Activated T-cell treated with anti-CD3 and anti-CD28 coated beads for 48 hours (primary cell): Measurements from ENCODE around the gene TRMT10C.
A peak's percentile ranks its signal among the peaks of the same experiment; 100 is the strongest.
"Not testable (repeated sequence)": the region's sequence is repeated elsewhere in the genome, so short reads cannot be mapped to it uniquely, and the experiment has no call there.

ENCODE experiments used
- DNase-seq: peaks from one replicate; pipeline ENCODE4 v3.0.0-alpha.2; 2020; ENCODE audit warnings: low read depth

The TRMT10C gene

DNA sequence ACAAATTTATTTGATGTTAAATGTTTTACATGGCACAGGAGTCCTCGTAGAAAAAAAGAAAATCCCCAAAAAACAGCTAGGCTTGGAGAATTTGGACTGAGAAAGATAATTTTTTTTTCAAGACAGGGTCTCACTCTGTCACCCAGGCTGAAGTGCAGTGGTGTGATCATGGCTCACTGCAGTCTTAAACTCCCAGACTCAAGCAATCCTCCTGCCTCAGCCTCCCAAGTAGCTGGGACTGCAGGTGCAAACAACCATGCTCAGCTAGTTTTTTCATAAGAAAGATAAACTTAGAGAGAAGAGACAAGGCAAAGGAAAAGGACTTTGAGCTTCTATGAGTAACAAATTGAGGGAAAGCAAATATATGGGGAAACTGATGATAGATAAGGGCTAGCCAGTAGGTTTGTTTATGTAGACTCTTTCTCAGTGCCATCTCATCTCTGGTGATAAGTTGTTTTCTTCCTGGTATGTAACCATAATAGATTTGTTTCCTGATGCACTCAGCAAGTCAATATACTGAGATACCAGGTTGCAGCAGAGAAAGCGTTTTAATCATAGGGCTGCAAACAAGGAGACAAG, 13.1 kb upstream of the TRMT10C start:
- DNase-seq = no peak

- DNase-seq = no peak
Observed at GRCh38 chr3:101549473-101549872, 12.2 kb upstream of the TRMT10C start.

GRCh38 chr3:101551359-101552081, 10.1 kb upstream of the TRMT10C start:
- not testable (repeated sequence) for DNase-seq

- DNase-seq = not testable (repeated sequence)
Observed at GRCh38 chr3:101553381-101553780, 8.3 kb upstream of the TRMT10C start.

GRCh38 chr3:101556064-101556463, 5.6 kb upstream of the TRMT10C start:
- DNase-seq = no peak

- DNase-seq = peak; percentile 11
Observed at GRCh38 chr3:101567528-101568317, 6.1 kb downstream of the TRMT10C start.

- DNase-seq = no peak
Observed at GRCh38 chr3:101571028-101571895, 9.6 kb downstream of the TRMT10C start.

DNA sequence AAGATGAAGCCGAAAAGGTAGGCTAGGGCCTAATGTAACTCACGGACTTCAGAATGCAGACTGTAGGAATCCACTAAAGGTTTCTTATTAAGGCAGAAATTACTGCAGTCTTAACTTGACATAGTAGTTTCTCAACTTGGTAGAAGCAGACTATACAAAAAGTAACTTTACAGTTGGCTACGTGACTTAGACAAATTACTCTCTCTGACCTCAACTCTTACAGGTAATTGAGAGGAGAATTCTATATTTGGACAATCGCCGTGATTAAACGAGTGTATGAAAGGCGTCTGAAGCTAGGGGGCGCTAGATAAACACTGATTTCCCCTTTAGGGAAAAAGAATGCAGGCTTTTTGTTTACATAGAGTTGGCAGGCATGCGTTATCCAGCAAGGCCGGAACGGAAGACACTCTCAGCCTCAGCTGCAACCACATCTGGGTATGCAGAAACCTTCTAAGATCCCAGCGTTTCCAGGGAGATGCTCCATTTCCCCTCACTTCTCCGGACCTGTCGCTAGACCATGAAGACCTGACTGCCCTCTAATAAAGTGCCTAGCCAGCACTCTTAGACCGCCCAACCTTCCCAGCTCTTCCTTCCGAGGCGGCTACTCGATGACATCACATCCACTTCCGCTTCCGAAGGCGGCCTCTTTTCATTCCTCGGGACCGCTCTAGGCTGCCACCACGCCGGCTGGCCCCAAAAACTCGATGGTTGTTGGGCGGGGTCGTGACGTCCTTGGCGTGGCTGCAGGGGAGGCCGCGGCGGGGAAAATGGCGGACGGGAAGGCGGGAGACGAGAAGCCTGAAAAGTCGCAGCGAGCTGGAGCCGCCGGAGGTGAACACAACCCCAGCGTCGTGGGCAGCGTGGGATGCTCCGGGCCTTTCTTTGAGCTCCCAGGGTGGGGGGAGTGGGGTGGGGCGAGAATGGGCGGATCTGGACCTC, 12.1 kb downstream of the TRMT10C start, which contains the start of gene PCNP:
Gene PCNP, plus strand, starts transcription at position 732 of the 939 bp plus-strand sequence. Its CDS starts 36 bp downstream, at position 768.
- peak; percentile 98 for DNase-seq

- peak; percentile 43 for DNase-seq
Observed at GRCh38 chr3:101574388-101575112, 12.9 kb downstream of the TRMT10C start.

- no peak for DNase-seq
Observed at GRCh38 chr3:101577286-101577685, 15.6 kb downstream of the TRMT10C start.

DNA sequence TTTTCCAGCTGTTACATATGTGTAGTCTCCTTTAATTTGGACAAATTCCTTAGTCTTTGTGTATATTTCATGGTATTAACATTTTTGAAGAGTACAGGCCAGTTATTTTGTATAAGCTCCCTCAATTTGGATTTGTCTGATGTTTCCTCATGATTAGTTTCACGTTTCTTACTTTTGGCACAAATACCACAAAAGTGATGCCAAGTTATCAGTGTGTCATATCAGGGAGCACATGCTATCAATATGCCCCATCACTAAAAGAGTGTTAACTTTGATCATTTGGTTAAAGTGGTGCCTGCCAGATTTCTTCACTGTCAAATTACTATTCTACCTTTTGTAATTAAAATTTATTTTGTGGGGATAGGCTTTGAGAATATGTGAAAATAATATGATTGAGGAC, 26.9 kb downstream of the TRMT10C start:
- DNase-seq = no peak

- DNase-seq = no peak
Observed at GRCh38 chr3:101591071-101591470, 29.4 kb downstream of the TRMT10C start.

- no peak for DNase-seq
Observed at GRCh38 chr3:101602731-101603130, 41.1 kb downstream of the TRMT10C start.

- DNase-seq = no peak
Observed at GRCh38 chr3:101603184-101603583, 41.5 kb downstream of the TRMT10C start.

- DNase-seq = not testable (repeated sequence)
Observed at GRCh38 chr3:101605398-101605797, 43.7 kb downstream of the TRMT10C start.

GRCh38 chr3:101611023-101611422, 49.4 kb downstream of the TRMT10C start:
- DNase-seq = no peak

GRCh38 chr3:101613014-101613413, 51.3 kb downstream of the TRMT10C start:
- not testable (repeated sequence) for DNase-seq

- DNase-seq = no peak
Observed at GRCh38 chr3:101615525-101615924, 53.9 kb downstream of the TRMT10C start.
